Measurements from ENCODE around the gene TCF3.

TCF3 gene

GRCh38 chr19:1577929-1578618 lies 74.3 kb downstream of the TCF3 start:
- no peak for DNase-seq

- DNase-seq, result no peak
These were observed 75.1 kb downstream of the TCF3 start for GRCh38 chr19:1577090-1577928.

GRCh38 chr19:1576242-1577089 lies 75.9 kb downstream of the TCF3 start:
- no peak for DNase-seq

DNA sequence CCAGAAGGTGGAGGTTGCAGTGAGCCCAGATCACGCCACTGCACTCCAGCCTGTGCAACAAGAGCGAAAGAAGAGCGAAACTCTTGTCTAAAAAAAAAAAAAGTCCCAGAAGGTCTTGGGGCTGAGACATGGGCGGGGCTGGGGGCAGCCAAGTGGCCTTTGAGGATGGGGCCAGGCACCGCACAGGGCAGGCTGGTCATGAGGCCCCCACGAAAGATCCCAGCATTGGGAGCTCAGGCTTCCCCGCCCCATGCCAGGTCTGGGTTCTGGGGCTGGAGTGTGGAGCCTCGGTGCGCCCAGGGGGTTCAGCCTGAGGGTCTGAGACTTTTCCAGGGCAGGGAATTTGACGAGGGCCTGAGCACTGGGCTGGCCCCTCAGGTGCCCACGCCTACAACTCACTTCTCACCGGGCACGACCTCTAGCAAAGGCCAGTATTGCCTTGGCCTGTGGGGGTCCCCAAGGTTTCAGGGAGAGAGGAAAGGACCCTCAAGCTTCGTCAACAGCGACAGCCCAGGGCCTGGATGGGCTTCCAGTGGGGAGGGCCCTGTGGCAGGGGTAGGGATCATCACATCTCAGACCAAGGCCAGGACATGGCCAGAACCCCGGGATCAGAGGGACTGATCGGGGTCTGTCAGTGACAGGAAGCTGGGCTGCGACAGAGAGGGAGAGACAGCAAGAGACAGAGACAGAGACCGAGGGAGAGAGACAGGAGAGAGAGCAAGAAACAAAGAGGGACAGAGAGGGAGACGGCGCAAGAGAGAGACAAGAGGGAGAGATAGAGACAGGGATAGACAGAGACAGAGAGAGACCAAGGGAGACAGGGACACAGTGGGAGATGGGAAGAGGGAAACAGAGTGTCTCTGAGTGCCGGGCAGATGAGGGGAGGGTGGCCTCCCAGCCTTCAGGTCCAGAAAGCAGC lies 76.8 kb downstream of the TCF3 start:
- DNase-seq, result no peak

- no peak for DNase-seq
These were observed 77.9 kb downstream of the TCF3 start for GRCh38 chr19:1574354-1575136.

GRCh38 chr19:1572795-1573194 lies 79.6 kb downstream of the TCF3 start:
- DNase-seq, result no peak

DNA sequence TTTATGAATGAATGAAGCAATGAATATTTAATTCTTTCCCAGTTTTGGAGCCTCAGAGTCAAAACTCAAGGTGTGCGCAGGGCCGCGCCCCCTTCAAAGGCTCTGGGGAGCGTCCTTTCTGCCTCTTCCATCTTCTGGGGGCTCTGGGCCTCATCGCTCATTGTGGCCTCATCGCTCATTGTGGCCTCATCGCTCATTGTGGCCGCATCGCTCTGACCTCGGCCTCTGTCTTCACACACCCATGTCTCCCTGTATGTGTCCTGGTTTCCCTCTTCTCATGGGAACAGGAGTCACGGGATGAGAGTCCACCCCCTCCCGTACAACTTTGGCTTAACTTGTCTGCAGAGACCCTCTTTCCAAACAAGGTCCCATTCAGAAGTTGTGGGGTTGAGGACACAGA lies 81.1 kb downstream of the TCF3 start:
- DNase-seq, result no peak

GRCh38 chr19:1570836-1571235 lies 81.6 kb downstream of the TCF3 start:
- no peak for DNase-seq

DNA sequence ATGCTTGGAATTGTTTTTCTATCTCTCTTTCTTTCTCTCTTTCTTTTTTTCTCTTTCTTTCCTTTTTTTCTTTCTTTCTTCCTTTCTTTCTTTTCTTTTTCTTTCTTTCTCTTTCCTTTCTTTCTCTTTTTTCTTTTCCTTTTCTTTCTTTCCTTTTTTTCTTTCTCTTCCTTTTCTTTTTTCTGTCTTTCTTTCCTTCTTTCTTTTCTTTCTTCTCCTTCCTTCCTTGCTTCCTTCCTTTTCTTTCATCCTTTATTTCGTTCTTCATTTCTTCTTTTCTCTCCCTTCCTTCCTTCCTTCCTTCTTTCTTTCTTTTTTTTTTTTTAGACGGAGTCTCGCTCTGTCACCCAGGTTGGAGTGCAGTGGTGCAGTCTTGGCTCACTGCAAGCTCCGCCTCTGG lies 82.4 kb downstream of the TCF3 start:
- no peak for DNase-seq

GRCh38 chr19:1568320-1569019 lies 83.9 kb downstream of the TCF3 start, which contains the start of gene MEX3D:
Gene MEX3D (minus strand): TSS chr19:1568325. CDS start chr19:1568058, 267 bp downstream.
- peak; percentile 67 for DNase-seq

DNA sequence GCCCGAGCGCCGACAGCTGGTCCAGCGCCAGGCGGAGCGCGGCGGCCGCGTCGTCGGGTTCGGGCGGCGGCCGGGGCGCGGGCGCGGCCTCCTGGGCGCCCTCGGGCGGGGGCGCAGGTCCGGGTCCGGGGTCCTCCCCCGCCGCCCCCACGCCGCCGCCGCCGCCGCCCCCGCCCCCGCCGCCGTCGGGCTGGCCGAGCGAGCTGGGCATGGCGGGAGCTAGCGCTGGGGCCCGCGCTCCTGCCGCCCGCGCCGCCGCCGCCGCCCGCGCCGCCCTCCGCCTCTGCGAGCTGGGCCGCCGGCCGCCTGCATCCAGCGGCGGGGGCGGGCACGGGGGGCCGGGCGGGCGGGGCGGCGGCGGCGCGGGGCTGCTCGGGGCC lies 84.6 kb downstream of the TCF3 start:
- no peak for DNase-seq

DNA sequence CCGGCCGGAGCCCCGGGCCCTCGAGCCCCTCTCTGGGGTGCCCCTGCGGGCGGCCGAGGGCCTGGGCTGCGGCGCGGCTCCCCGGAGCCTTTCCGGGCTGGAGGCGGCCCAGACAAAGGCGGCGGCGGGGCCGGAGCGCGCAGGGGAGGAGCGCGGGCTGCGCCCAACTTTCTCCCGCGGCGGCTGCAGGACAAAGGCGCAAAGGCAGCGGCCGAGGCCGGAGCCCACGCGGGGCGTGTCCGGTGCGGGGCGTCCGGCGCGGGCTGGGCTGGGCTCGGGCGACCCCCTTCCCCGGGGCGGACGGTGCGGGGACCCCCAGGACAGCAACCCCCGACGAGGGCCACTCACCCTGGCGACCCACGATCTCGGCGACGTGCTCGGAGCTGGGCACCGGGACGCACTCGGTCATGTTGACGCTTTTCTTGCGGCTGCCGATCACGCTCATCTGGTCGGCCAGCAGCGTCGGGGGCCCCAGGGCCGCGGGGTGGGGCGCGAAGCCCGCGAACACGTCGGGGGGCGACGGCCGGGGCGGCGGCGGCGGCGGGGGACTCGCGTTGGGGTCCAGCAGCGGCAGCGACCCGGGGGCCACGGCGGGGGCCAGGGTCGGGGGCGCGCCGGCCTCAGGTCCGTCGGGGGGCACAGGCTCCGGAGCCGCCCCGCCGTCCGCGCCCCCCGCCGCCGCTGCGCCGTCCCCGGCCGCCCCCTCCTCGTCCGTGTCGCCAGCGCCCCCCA lies 85.1 kb downstream of the TCF3 start:
- no peak for DNase-seq

DNA sequence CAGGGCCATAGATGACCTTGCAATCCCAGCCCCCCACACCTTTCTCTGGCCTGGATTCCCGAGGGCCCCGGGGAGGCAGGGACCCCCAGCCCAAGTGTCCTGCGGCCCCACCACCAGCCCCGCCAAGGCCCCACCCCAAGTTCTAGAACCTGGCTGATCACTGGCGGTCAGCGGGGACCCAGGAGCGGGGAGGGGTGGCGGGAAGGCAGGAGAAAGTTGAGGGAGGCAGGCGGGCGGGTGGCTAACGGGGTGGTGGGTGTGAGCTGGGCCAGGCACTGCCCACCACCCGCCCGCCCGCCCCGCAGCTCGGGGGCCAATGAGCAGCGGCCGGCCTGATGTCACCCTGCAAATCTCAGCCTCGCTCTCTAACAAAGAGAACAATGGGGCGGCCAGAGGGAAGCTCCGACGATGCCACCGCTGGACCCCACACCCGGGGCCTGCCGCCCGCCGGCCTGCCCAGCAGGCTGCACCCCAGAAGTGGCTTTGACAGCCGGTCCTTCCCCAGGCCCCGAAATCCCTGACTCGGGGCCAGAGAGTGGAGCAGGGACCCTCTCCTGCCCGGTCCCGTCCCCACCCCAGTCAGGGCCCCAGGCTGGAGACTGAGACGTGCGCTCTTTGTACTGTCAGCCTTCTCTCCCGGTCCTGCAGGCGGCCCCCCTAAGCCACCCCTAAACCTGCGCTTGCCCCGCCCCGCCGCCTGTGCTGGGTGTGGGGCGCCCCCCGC lies 85.9 kb downstream of the TCF3 start:
- DNase-seq, result no peak

DNA sequence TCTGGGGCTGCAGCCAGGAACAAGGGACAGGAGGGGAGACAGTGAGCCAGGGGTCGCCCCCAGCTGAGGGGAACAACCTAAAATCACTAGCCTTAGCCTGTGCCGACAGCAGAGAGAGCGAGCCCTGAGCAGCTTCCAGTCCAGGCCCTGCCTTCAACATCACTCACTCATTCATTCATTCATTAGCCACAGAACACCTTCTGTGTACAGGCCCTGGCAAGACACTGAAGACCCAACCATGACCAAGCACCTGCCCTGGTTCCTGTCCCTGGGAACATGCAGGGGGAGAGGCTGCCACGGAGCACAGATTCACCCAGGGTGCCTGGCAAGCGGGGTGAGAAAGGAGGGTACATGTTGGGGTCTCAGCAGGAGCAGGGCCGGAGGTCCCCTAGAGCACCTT lies 89.2 kb downstream of the TCF3 start:
- no peak for DNase-seq

DNA sequence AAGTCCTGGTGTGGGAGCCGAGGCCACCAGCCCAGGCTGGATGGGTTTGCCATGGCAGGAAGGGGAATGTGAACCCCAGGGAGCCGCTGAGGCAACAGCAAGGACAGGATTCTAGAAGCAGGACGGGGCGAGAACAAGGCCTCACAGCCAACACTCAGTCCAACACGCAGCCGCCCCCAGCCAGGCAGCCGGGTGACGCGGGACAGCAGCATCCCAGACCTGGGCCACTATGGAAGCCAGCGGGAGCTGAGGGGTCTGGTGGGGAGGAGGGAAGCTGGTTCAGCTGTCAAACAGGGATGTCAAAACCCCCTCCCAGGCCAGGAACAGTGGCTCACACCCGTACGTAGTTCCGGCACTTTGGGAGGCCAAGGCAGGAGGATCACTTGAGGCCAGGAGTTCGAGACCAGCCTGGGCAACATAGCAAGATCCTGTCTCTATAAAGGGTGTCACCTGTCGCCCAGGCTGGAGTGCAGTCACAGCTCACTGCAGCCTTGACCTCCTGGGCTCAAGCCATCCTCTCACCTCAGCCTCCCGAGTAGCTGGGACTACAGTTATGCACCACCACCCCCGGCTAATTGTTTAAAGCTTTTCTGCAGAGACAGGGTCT lies 91.1 kb downstream of the TCF3 start:
- no peak for DNase-seq

GRCh38 chr19:1560286-1560882 lies 92.0 kb downstream of the TCF3 start:
- DNase-seq, result no peak

Data from hematopoietic multipotent progenitor cell treated with erythropoietin and hydrocortisone succinate and interleukin-3 and kit ligand, for 8 days (in vitro differentiated cells).